Epithelial cell of proximal tubule (primary cell): ENCODE measurements around the gene MBD3L2. TPM values are rescaled to one million over a fixed set of nuclear protein-coding genes. Genes with fewer than 3 reads are reported as not detected.
"Not testable (repeated sequence)": the region's sequence is repeated elsewhere in the genome, so short reads cannot be mapped to it uniquely, and the experiment has no call there.

ENCODE experiments used
- DNase-seq: peaks from one replicate; pipeline ENCODE4 v3.0.0-alpha.2; 2011; ENCODE audit warnings: low read depth
- H3K4me3 ChIP-seq: 2 replicates; pipeline ENCODE4 v1.5.1; 2011; ENCODE audit warnings: low read depth, mild to moderate bottlenecking, low read length
- total RNA-seq: library from RNA; depleted of rRNA; stranded (reverse); fragments of >200 nt; gene quantifications from 2 replicates; pipeline ENCODE4 v1.2.3, GENCODE V29; 2015
- TF ChIP-seq, protein P1 (sequence below): conservative IDR thresholded peaks from 2 replicates; pipeline ENCODE4 v1.5.1; 2012; ENCODE audit warnings: low read depth, mild to moderate bottlenecking, low read length

Gene MBD3L2
- total RNA-seq, 1 donor from 2014 or later = not detected

DNA sequence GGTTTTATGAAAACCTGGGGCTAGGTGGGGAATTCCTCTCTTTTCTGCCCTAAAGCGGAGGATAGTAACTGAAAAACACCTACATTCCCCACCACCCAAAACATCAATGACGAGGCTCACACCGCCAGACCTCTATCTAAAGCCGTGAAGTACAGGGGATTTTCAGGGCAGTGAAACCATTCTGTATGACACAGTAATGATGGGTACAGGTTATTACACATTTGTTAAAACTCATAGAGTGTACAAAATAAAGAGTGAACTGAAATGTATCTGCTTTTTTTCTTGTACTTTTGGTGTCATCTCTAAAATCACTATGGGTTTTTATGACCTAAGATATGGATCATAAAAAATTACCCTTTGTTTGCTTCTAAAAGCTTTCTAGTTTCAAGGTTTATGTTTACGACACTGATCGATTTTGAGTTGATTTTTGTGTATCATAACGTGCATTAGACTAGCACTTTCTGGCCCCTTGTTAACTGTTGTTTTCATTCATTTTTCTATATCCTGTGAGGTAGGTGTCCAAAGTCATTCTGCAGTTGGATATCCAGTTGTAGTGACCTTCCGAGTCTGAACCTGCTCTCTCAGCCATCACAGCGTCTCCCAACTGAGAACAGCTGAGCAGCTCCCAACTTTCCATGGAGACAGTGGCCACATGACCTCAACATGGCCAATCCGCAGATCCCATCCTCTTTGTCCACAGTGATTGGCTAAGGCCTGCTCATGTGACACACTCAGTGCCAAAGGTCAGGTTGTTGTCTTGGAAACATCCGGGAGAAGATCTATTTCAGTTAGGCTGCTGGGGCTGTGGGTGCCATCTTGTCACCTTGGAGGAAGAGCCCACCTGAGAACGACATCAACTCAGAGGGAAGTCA, 38.2 kb upstream of the MBD3L2 start:
- DNase-seq = no peak
- TF ChIP-seq, protein P1, sequence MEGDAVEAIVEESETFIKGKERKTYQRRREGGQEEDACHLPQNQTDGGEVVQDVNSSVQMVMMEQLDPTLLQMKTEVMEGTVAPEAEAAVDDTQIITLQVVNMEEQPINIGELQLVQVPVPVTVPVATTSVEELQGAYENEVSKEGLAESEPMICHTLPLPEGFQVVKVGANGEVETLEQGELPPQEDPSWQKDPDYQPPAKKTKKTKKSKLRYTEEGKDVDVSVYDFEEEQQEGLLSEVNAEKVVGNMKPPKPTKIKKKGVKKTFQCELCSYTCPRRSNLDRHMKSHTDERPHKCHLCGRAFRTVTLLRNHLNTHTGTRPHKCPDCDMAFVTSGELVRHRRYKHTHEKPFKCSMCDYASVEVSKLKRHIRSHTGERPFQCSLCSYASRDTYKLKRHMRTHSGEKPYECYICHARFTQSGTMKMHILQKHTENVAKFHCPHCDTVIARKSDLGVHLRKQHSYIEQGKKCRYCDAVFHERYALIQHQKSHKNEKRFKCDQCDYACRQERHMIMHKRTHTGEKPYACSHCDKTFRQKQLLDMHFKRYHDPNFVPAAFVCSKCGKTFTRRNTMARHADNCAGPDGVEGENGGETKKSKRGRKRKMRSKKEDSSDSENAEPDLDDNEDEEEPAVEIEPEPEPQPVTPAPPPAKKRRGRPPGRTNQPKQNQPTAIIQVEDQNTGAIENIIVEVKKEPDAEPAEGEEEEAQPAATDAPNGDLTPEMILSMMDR = no peak
- H3K4me3 ChIP-seq = no peak overlapping the region

DNA sequence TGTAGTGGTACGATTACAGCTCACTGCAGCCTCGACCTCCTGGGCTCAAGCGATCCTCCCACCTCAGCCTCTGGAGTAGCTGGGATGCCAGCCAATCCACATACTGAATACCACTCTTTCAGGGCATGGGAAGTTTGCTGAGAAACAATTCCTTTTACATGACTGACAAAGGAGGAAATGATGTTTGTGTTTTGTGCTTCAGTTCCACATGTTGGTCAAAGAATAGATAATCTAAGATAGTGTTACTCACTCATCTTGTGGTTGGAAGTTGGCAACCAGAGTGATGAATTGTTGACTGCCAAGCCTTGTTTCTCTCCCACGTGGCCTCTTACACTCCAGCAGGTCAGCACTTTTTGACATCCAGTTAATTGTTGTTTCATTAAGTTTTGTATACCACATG, 35.4 kb upstream of the MBD3L2 start:
- H3K4me3 ChIP-seq = no peak overlapping the region
- DNase-seq = peak; percentile 86
- TF ChIP-seq, protein P1 = no peak

DNA sequence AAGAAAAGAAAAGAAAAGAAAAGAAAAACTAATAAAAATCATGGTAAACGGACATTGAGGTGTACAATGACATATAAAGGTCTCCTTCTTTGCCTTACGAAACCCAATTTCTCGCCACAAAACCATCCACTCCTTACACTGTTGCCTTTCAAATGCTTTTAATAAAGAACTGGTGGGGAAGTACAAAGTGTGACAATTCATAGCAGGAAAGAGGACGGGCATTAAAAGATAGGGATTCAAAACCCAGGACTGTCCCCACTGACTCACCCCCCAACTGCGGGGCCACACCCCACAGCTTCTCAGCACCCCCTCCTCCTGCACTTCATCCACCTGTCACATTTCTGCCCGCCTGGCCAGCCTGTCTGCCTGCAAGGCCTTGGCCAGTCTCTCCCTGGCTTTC, 30.3 kb upstream of the MBD3L2 start:
- no peak overlapping the region for H3K4me3 ChIP-seq
- TF ChIP-seq, protein P1 = no peak
- no peak for DNase-seq

DNA sequence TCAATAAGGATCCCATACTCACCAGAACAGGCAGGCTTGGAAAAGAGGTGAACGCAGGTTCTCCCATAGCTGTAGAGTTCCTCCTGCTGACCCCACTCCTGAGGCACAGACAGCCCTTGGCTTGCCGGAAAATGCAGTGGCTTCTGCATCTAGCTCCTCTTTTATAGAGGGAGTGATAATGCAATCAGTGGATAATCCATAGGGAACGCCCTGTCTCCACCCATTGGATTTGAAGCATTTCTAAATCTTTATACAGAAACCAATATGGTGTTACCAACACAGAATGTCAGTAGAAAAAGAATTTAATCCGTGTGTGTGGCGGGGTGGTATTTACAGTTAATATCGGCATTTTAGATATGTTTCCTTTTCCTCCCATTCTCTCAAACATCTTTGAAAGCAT, 27.8 kb upstream of the MBD3L2 start, which contains the start of gene MBD3L2B:
TSS of gene MBD3L2B (minus strand) at position 101 of the 400 bp plus-strand sequence. CDS start at position 67, 34 bp downstream.
- not testable (repeated sequence) for DNase-seq, H3K4me3 ChIP-seq

DNA sequence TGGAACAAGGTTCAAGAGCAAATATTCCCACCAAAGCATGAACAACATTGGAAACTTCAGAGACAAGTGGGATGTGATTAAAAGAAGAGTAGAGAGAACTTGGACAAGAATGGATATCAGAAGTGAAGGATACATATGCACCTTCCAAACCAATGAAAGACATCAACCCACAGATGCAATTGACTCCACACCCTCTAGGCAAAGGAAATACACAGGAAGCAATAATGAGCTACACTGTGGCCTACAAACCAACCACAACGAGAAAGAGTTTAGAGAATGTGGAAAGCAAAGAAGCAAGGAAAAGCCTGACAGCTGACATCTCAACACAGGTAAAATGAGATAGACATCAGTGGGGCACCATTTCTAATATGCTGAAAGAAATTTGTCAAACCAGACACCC, 20.3 kb upstream of the MBD3L2 start:
- not testable (repeated sequence) for DNase-seq, H3K4me3 ChIP-seq

DNA sequence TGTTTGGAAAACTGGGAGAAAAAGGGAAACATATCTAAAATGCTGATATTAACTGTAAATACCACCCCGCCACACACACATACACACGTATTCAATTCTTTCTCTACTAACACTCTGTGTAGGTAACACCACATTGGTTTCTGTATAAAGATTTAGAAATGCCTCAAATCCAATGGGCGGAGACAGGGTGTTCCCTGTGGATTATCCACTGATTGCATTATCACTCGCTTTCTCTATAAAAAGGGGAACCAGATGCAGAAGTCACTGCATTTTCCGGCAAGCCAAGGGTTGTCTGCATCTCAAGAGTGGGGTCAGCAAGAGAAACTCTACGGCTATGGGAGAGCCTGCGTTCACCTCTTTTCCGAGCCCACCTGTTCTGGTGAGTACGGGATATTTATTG, 18.8 kb upstream of the MBD3L2 start, which contains the start of gene MBD3L5:
TSS of gene MBD3L5 (plus strand) at position 301 of the 400 bp plus-strand sequence. CDS start at position 335, 34 bp downstream.
- not testable (repeated sequence) for H3K4me3 ChIP-seq, DNase-seq

DNA sequence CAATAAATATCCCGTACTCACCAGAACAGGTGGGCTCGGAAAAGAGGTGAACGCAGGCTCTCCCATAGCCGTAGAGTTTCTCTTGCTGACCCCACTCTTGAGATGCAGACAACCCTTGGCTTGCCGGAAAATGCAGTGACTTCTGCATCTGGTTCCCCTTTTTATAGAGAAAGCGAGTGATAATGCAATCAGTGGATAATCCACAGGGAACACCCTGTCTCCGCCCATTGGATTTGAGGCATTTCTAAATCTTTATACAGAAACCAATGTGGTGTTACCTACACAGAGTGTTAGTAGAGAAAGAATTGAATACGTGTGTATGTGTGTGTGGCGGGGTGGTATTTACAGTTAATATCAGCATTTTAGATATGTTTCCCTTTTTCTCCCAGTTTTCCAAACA, 9.0 kb upstream of the MBD3L2 start, which contains the start of gene MBD3L4:
TSS of gene MBD3L4 (minus strand) at position 101 of the 400 bp plus-strand sequence. CDS start at position 66, 35 bp downstream.
- H3K4me3 ChIP-seq, DNase-seq: not testable (repeated sequence)

DNA sequence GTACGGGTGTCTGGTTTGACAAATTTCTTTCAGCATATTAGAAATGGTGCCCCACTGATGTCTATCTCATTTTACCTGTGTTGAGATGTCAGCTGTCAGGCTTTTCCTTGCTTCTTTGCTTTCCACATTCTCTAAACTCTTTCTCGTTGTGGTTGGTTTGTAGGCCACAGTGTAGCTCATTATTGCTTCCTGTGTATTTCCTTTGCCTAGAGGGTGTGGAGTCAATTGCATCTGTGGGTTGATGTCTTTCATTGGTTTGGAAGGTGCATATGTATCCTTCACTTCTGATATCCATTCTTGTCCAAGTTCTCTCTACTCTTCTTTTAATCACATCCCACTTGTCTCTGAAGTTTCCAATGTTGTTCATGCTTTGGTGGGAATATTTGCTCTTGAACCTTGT, 7.6 kb upstream of the MBD3L2 start:
- not testable (repeated sequence) for DNase-seq, H3K4me3 ChIP-seq

DNA sequence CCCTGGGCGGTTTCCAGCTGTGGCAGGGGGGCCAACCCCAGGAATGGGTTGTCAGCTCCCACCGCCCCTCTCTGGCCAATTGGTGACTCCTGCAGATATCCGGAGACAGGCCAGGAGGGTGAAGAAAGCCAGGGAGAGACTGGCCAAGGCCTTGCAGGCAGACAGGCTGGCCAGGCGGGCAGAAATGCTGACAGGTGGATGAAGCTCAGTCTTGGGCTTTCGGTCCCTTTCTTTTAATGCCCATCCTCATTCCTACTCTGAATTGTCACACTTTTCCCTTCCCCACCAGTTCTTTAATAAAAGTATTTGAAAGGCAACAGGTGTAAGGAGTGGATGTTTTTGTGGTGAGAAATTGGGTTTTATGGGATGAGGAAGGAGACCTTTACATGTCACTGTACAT, 2.3 kb downstream of the MBD3L2 start:
- not testable (repeated sequence) for H3K4me3 ChIP-seq

DNA sequence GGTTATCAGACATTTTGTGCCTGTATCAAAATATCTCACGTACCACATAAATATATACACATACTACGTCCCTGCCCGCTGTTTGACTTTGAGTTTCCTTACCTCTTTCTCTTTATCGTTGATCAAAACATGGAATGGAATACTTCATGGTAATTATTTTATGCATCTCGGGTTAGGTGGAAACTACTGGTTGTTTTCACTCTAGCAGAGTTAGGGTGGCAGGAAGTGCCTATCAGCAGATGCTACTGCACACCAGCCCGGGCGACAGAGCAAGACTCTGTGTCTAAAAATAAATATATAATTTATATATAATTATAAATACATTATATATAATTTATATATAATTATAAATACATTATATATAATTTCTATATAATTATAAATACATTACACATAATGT, 3.8 kb downstream of the MBD3L2 start:
- H3K4me3 ChIP-seq, DNase-seq: not testable (repeated sequence)

More for the DNA sequence above, 2.3 kb downstream of the MBD3L2 start:
- not testable (repeated sequence) for DNase-seq

DNA sequence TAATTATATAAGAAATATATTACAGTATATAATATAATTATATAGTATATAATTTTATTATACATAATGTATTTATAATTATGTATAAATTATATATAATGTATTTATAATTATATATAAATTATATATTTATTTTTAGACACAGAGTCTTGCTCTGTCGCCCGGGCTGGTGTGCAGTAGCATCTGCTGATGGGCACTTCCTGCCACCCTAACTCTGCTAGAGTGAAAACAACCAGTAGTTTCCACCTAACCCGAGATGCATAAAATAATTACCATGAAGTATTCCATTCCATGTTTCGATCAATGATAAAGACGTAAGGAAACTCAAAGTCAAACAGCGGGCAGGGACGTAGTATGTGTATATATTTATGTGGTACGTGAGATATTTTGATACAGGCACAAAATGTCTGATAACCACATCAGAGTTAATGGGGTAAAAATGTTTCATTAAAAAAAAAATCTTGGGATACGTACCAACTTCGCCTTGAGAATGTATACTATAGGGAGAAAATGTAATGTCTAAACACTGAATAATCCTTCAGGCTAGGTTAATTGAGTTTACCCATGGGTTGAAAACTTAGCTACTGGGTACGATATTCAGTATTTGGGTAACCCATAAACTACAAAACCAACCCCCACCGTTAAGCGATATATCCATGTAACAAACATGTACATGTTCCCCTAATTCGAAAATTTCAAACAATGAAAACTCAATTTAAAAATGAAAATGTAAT, 5.7 kb downstream of the MBD3L2 start:
- not testable (repeated sequence) for DNase-seq, H3K4me3 ChIP-seq

DNA sequence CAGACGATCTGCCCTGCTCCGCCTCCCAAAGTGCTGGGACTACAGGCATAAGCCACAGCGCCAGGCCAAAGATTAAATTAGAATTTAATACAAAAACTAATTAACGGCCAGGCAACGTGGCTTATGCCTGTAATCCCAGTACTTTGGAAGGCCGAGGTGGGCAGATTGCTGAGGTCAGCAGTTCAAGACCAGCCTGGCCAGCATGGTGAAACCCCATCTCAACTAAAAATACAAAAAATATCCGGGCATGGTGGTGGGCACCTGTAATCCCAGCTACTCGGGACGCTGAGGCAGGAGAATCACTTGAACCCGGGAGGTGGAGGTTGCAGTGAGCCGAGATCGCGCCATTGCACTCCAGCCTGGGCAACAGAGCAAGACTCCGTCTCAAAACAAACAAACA, 6.6 kb downstream of the MBD3L2 start:
- not testable (repeated sequence) for H3K4me3 ChIP-seq, DNase-seq

DNA sequence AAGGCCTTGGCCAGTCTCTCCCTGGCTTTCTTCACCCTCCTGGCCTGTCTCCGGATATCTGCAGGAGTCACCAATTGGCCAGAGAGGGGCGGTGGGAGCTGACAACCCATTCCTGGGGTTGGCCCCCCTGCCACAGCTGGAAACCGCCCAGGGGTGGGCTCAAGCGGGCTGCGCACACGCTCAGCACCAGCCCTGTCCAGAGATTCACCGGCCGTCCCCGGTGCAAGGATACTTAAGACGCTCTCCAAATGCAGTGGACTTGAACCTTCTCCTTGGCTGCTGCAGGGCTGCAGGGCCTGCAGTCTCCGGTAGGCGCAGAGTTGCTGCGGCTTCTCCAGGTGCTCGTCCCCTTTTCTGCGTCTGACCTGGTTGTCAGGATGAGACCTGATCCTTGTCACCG, 7.2 kb downstream of the MBD3L2 start:
- DNase-seq, H3K4me3 ChIP-seq: not testable (repeated sequence)

DNA sequence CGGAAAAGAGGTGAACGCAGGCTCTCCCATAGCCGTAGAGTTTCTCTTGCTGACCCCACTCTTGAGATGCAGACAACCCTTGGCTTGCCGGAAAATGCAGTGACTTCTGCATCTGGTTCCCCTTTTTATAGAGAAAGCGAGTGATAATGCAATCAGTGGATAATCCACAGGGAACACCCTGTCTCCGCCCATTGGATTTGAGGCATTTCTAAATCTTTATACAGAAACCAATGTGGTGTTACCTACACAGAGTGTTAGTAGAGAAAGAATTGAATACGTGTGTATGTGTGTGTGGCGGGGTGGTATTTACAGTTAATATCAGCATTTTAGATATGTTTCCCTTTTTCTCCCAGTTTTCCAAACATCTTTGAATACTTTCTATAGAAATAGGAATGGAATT, 9.5 kb downstream of the MBD3L2 start, which contains the start of gene MBD3L3:
TSS of gene MBD3L3 (minus strand) at position 101 of the 400 bp plus-strand sequence. CDS start at position 30, 71 bp downstream.
- DNase-seq, H3K4me3 ChIP-seq: not testable (repeated sequence)

DNA sequence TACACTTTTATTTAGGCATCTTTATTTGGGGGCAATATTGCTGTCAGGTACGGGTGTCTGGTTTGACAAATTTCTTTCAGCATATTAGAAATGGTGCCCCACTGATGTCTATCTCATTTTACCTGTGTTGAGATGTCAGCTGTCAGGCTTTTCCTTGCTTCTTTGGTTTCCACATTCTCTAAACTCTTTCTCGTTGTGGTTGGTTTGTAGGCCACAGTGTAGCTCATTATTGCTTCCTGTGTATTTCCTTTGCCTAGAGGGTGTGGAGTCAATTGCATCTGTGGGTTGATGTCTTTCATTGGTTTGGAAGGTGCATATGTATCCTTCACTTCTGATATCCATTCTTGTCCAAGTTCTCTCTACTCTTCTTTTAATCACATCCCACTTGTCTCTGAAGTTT, 10.9 kb downstream of the MBD3L2 start:
- not testable (repeated sequence) for DNase-seq, H3K4me3 ChIP-seq
